GM19193 (cell line): ENCODE data around the gene ALPK3.

ENCODE experiments used
- POLR2A ChIP-seq: IDR thresholded peaks from 4 replicates; pipeline ENCODE4 v1.6.1; 2011; ENCODE audit not compliant: insufficient read depth, insufficient read length; ENCODE audit errors: extremely low read depth

ALPK3 gene

DNA sequence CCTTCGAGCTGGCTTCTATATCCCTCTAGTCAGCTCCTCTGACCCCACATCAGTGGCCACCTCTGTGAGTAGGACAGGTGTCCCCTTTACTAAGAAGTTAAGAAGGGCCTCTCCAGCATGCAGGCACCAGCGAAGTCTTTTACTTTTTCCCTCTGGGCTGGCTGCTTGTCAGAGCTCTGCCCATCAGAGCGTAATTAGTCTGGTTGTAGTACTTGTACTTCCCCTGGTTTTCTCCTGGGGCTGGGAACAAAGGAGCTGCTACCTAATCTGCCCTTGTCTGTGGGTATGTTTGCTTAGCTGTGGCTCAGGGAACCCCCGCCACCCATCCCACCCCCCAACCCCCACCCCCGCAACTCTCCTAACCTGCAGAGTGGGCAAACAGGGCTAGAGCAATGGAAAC lies 27.4 kb upstream of the ALPK3 start:
- TF ChIP-seq POLR2A, result no peak

DNA sequence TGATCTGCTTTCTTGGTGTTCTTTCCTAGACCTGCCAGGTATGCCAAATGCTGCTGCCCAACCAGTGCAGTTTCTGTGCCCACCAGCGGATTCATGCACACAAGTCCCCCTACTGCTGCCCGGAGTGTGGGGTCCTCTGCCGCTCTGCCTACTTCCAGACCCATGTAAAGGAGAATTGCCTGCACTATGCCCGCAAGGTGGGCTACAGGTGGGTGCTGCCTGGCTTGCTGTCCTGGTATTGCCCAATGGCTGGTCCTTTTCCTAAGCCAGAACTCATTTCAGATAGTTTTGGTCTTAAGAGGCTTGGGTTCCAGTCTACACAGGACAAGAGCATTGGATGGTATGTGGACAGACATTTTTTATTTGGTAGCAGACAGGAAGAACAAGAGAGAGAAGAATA lies 26.5 kb upstream of the ALPK3 start:
- no peak for TF ChIP-seq POLR2A

DNA sequence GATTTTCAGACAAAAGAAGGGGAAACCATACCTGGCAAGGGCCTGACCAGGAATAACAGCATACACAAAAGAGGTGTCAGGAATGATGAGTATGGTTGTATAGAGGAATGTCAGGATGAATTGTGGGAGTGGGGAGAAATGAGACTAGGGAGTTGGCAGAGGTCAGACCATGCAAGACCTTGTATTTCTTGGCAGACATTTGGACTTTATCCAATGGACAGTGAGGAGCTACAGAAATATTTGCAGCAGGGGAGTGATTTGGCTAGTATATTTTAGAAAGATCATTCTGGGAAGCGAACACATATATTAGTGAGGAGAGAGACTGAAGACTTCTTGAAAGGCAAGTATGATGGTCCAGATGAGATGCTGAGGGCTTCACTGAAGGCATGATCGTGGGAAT lies 25.4 kb upstream of the ALPK3 start:
- TF ChIP-seq POLR2A, result no peak

DNA sequence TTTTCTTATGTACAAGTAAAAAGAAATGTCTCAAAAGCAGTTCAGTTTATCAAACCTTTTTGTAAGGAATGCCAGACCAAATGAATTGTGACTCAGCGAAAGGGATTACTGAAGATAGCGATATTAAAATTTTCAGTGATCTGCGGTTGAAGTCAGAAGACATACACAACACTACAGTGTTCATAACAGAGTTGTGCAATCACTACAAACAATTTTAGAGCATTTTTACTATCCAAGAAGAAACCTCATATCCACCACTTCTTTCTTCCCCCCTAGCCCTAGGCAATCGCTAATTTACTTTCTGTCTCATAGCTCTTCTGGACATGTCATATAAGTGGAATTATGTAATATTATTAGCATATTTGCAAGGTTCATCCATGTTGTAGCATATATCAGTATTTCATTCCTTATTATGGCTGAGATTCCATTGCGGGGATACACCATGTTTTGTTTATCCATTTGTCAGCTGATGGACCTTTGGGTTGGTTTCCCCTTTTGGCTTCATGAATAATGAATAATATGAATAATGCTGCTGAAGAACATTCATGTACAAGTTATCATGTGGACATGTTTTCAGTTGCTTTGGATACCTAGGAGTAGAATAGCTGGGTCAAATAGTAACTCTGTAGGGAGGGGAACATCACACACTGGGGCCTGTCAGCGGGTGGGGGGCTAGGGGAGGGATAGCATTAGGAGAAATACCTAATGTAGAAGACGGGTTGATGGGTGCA lies 23.6 kb upstream of the ALPK3 start:
- TF ChIP-seq POLR2A, result no peak

DNA sequence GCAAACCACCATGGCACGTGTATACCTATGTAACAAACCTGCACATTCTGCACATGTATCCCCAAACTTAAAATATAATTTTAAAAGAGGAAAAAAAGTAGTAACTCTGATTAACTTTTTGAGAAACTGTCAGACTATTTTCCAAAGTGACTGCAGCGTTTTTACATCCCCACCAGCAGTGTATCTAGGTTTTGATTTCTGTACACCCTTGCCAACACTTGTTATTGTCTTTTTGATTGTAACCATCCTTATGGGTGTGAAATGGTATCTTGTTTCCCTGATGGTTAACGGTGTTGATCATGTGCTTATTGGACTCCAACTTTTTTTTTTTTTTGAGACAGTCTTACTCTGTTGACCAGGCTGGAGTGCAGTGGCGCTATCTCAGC lies 23.0 kb upstream of the ALPK3 start:
- TF ChIP-seq POLR2A, result no peak

DNA sequence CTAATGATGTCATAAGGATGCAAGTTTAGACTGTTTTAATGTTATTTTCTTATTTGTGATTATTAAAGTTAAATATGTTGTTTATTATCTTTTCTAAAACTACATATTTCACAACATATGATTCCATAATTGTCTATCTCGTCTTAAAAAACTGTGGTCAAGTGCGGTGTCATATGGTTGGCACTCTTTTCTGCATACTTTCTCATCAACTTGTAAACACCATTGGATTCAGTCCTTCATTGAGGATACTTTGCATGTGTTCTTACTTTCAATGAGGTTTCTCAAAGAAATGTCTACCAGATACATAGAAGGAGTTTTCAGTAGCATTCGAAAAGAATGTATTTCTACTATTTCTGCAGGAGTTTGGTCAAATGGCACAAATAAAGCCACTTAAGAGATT lies 22.0 kb upstream of the ALPK3 start:
- TF ChIP-seq POLR2A, result no peak

DNA sequence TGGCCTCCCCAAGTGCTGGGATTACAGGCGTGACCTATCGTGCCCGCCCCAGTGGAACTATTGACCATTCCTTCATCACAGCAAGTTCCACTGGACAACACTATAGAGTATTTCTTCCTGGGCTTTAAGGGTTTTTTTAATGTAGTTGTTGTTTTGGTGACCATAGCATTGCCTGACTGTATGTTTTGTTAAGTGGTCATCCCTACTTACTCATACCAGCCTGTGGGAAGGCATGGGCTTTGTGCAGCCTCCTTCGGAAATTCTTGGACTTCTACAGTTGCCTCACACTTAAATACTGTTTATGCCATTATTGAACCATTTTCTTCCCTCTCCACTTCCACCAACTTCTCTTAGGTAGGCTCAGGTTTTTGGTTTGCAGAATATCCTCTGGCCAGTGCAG lies 19.9 kb upstream of the ALPK3 start:
- no peak for TF ChIP-seq POLR2A

DNA sequence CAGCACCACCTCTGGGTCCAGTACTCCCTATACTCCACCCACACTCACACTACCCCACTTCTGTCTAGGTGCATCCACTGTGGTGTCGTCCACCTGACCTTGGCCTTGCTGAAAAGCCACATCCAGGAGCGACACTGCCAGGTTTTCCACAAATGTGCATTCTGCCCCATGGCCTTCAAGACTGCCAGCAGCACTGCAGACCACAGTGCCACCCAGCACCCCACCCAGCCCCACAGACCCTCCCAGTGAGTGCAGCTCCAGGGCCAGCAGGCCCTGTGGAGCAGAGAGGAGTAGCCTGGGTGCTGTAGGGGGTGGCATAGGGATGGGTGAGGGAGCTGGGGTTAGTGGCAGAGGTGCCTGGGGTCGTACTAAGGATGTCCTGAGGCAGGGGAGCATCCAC lies 19.4 kb upstream of the ALPK3 start:
- no peak for TF ChIP-seq POLR2A

DNA sequence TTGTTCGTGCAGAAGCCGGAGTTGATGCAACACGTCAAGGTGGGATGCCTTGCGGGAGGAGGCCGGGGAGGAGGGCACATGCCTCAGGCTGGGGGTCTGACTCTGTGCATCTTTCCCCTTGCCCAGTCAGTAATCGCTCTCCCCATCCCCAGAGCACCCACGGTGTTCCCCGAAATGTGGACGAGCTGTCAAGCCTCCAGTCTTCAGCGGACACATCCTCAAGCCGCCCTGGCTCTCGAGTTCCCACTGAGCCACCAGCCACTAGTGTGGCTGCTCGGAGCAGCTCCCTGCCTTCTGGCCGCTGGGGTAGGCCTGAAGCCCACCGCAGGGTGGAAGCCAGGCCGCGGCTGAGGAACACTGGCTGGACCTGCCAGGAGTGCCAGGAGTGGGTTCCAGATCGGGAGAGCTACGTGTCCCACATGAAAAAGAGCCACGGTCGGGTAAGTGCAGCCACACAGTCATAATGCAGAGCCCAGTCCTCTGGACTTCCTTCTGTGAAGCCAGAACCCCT lies 18.7 kb upstream of the ALPK3 start:
- no peak for TF ChIP-seq POLR2A

DNA sequence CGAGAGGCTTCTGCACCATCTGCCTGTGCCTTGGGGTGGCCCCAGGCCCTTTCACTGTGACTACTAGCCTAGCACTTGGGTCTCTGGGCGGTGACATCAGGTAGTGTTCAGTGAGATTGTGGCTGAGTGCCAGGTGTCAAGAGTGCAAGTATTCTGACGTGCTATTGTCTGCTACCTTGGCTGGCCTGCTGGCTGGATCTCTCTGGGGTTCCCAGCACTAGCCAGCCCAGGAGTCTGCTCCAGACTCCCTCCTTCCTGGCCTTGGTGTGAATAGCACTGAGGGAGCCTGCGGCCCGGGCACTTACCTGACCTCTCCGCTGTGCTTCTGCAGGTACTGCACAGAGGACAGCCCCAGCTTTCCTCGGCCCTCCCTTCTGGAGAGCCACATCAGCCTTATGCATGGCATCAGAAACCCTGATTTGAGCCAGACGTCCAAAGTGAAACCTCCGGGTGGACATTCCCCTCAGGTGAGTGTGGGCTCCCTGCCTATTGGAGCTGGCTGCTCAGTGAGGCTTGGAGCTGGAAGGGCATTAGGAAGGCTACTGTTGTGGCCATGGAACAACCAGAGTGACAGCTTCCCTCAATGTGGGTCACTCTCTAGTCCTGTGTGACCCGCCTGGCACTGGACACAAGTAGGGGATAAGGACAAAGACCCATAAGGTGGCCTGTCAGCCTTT lies 17.5 kb upstream of the ALPK3 start:
- TF ChIP-seq POLR2A, result no peak

DNA sequence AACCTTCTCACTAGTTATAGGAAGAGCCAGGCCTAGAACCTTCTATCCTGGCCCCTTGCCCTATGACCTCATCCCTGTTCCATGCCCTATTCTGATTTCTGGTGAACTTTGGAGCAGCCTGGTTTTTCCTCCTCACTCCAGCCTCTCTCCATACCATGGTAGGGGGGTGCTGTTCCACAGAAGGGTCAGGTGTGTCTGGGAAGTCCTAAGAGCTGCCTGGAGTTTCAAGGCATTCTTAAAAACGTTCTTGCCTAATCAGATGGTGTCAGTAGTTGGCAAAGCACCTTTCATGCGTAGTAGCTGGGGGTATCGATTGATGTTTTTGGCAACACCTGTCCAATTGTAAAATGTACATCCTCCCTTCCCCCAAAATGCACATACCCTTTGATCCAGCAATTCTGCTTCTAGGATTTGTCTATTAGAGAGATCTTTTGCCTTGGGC lies 16.8 kb upstream of the ALPK3 start:
- TF ChIP-seq POLR2A, result no peak

DNA sequence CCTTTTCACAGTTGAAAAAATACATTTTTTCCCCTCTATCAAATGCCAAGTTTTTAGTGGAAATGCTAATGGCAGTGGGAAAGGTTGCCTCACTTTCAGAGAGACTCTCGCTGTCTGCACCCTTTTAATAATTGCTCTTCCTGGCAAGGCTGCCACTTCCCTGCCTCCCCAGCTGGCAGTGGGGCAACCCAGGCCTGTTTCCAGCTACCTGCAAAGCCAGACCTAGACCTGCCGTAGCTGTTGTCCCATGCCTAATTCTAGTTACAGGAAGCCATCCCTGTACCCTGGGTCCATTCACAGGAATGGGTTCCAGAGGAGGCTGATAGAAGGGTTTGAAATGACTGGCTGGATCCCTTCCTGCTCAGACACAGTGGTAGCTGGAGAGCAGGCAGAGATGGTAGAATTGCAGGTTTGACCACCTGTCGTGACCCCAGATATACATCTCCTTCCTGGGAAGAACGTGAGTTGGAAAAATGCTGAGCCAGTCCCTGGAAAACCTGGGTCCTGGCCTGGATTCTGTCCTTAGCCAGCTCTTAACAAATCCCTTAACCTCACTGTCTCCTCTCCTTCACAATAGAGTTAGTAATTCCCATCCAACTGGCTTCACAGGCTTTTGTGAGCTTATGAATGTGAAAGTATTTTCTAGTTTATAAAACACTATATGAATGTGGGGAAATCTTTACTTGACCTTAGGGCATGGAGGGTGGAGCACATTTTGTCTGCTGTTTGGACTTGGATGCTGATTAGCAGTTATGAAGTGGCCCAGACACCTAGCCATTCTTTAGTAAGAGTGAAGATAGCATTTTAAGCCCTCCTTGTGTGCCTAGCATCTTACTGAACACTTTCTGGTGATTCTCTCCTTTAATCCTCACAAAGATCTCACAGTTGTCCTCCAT lies 12.9 kb upstream of the ALPK3 start:
- no peak for TF ChIP-seq POLR2A

DNA sequence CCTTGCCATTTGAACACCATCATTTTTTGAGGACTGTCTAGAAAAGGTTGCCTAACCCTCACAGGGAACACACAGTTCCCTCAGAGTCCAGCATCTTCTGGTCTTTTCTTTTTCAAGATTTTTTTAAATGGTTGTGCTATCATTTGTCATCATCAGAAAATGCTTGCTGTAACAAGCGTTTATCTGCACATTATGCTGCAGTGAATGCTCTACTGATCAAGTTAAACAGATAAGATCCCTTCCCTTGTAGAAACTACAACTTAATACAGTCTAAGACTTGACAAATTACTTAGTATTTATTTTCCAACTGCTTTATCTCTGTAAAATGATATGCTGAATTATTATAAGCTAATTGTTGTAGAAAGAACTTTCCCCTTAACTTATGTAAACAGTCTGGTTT lies 11.9 kb upstream of the ALPK3 start:
- no peak for TF ChIP-seq POLR2A

DNA sequence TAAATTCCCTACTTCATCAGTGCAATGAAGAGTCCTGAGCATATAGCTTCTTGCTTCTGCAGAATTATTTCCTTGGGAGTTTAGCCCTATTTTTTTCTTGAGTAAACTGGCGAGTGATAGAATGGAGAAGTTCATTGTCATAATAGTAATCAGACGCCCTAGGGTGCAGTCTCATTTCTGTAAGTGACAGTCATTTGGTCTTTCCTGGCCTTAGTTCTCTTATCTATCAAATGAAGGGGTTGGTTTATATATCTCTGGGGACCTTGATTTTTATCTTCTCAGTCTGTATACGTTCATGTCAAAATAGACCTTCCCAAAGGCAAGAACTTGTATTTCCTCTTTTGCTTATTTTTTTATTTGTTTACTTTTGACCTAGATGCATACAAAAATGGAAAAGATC lies 9.9 kb upstream of the ALPK3 start:
- no peak for TF ChIP-seq POLR2A
